IMR-90 (cell line): ENCODE data around the gene C10orf105. TPM values are rescaled to one million over a fixed set of nuclear protein-coding genes. Genes with fewer than 3 reads are reported as not detected.

ENCODE experiments used
- ATAC-seq: fragments of 200-7000 bp; cut with Tn5 transposase; 2 replicates; pipeline ENCODE4 v1.9.1; 2020; ENCODE audit warnings: low read depth, mild to moderate bottlenecking, moderate library complexity
- BruUV-seq: library from RNA; stranded (reverse); fragments of 400-500 nt; replicated peaks from 2 replicates; lab custom pipeline; 2021; lab: Mats Ljungman, UMichigan
- CTCF ChIA-PET: fragments of 300-600 bp; formaldehyde crosslinking; extraction: SDS; loops from one replicate; lab custom pipeline; 2021; ENCODE audit warnings: antibody characterized with exemption; lab: Yijun Ruan, JAX
- POLR2A ChIA-PET: fragments of 300-600 bp; sonication (Branson Sonifier 250); formaldehyde crosslinking; loops from one replicate; lab custom pipeline; 2022; ENCODE audit warnings: antibody characterized with exemption; ENCODE audit not compliant: unreplicated experiment; lab: Charles Lee
- DNase-seq: peaks from one replicate; pipeline ENCODE4 v3.0.0; 2013
- H2AFZ ChIP-seq: replicated peaks from 2 replicates; pipeline ENCODE3; 2013; ENCODE audit warnings: low read length, mild to moderate bottlenecking; ENCODE audit not compliant: poor library complexity
- H2AK5ac ChIP-seq: 2 replicates; pipeline ENCODE4 v1.6.1; 2013; ENCODE audit warnings: low read depth, low read length, inconsistent platforms
- H2AK9ac ChIP-seq: replicated peaks from 2 replicates; pipeline ENCODE3; 2013; ENCODE audit warnings: mild to moderate bottlenecking, low read depth, low read length, moderate library complexity; ENCODE audit not compliant: poor library complexity
- H2BK120ac ChIP-seq: 2 replicates; pipeline ENCODE4 v1.6.1; 2013; ENCODE audit warnings: low read depth, low read length, inconsistent platforms
- H2BK15ac ChIP-seq: 3 replicates; pipeline ENCODE4 v1.6.1; 2013; ENCODE audit warnings: low read depth, low read length, inconsistent platforms
- H2BK20ac ChIP-seq: 2 replicates; pipeline ENCODE4 v1.6.1; 2013; ENCODE audit warnings: low read depth, mild to moderate bottlenecking, inconsistent platforms, low read length, moderate library complexity
- H2BK5ac ChIP-seq: 2 replicates; pipeline ENCODE4 v1.6.1; 2013; ENCODE audit warnings: mild to moderate bottlenecking, low read depth, low read length, inconsistent platforms; ENCODE audit not compliant: poor library complexity, severe bottlenecking
- H3K14ac ChIP-seq: replicated peaks from 2 replicates; pipeline ENCODE4 v1.6.1; 2013; ENCODE audit warnings: low read depth, low read length, inconsistent platforms
- H3K18ac ChIP-seq: 2 replicates; pipeline ENCODE4 v1.6.1; 2013; ENCODE audit warnings: low read depth, low read length, control low read depth
- H3K23ac ChIP-seq: 2 replicates; pipeline ENCODE4 v1.6.1; 2013; ENCODE audit warnings: low read depth, low read length, inconsistent platforms
- H3K27ac ChIP-seq: 2 replicates; pipeline ENCODE4 v1.5.1; 2013; ENCODE audit warnings: mild to moderate bottlenecking, control low read depth, low read length; ENCODE audit not compliant: insufficient read depth
- H3K27me3 ChIP-seq: 2 replicates; pipeline ENCODE4 v1.6.1; 2013; ENCODE audit warnings: low read length; ENCODE audit not compliant: control insufficient read depth, insufficient read depth
- H3K36me3 ChIP-seq: 2 replicates; pipeline ENCODE4 v1.6.1; 2013; ENCODE audit warnings: low read length, mixed read lengths; ENCODE audit not compliant: control insufficient read depth, insufficient read depth
- H3K4ac ChIP-seq: 2 replicates; pipeline ENCODE4 v1.6.1; 2013; ENCODE audit warnings: low read depth, low read length, inconsistent platforms
- H3K4me1 ChIP-seq: 2 replicates; pipeline ENCODE4 v1.6.1; 2013; ENCODE audit warnings: low read length, mixed read lengths; ENCODE audit not compliant: control insufficient read depth, insufficient read depth
- H3K4me2 ChIP-seq: 2 replicates; pipeline ENCODE4 v1.6.1; 2013; ENCODE audit warnings: low read depth, mild to moderate bottlenecking, control low read depth, low read length, moderate library complexity
- H3K4me3 ChIP-seq: 2 replicates; pipeline ENCODE4 v1.5.1; 2013; ENCODE audit warnings: low read depth, mild to moderate bottlenecking, control low read depth, low read length, moderate library complexity; ENCODE audit not compliant: insufficient read depth
- H3K56ac ChIP-seq: 2 replicates; pipeline ENCODE4 v1.6.1; 2013; ENCODE audit warnings: low read length, inconsistent platforms; ENCODE audit not compliant: insufficient read depth; ENCODE audit errors: extremely low read depth
- H3K79me1 ChIP-seq, 2 experiments: 2 replicates each; pipeline ENCODE4 v1.6.1; 2013; ENCODE audit warnings: low read length in 2 of 2, inconsistent platforms in 1 of 2, low read depth in 1 of 2
- H3K9ac ChIP-seq: 2 replicates; pipeline ENCODE4 v1.6.1; 2013; ENCODE audit warnings: low read depth, low read length, control low read depth
- H3K9me1 ChIP-seq: 2 replicates; pipeline ENCODE4 v1.6.1; 2013; ENCODE audit warnings: low read length, inconsistent platforms; ENCODE audit not compliant: insufficient read depth
- H3K9me3 ChIP-seq: 2 replicates; pipeline ENCODE4 v1.6.1; 2013; ENCODE audit warnings: low read length; ENCODE audit not compliant: control insufficient read depth, insufficient read depth
- H4K20me1 ChIP-seq: 2 replicates; pipeline ENCODE4 v1.6.1; 2013; ENCODE audit warnings: low read length, inconsistent platforms; ENCODE audit not compliant: insufficient read depth
- H4K5ac ChIP-seq: 2 replicates; pipeline ENCODE4 v1.6.1; 2013; ENCODE audit warnings: mild to moderate bottlenecking, low read depth, low read length, control low read depth
- H4K8ac ChIP-seq, 2 experiments: 2 replicates each; pipeline ENCODE4 v1.6.1; 2013; ENCODE audit warnings: low read depth in 2 of 2, low read length in 2 of 2, control low read depth in 1 of 2, inconsistent platforms in 1 of 2
- H4K91ac ChIP-seq: 2 replicates; pipeline ENCODE4 v1.6.1; 2013; ENCODE audit warnings: low read depth, low read length, inconsistent platforms; ENCODE audit not compliant: insufficient read depth
- BHLHE40 ChIP-seq: fragments of 150-350 bp; IDR thresholded peaks from 2 replicates; pipeline ENCODE4 v1.6.1; 2016; ENCODE audit warnings: mild to moderate bottlenecking, low read depth, low read length
- CEBPB ChIP-seq: IDR thresholded peaks from 2 replicates; pipeline ENCODE4 v1.6.1; 2012; ENCODE audit warnings: low read depth, low read length, improper control_type of control experiment
- CHD1 ChIP-seq: IDR thresholded peaks from 2 replicates; pipeline ENCODE4 v1.6.1; 2012; ENCODE audit warnings: low read depth, low read length, improper control_type of control experiment
- ELK1 ChIP-seq: fragments of 150-350 bp; IDR thresholded peaks from 2 replicates; pipeline ENCODE4 v1.6.1; 2016; ENCODE audit warnings: low read depth, mild to moderate bottlenecking, low read length, moderate library complexity, borderline replicate concordance
- FOS ChIP-seq: fragments of 150-350 bp; IDR thresholded peaks from 2 replicates; pipeline ENCODE4 v1.6.1; 2016; ENCODE audit warnings: low read depth, low read length
- MAFK ChIP-seq: IDR thresholded peaks from 2 replicates; pipeline ENCODE4 v1.6.1; 2012; ENCODE audit warnings: low read depth, low read length, improper control_type of control experiment
- MAZ ChIP-seq: IDR thresholded peaks from 2 replicates; pipeline ENCODE4 v1.6.1; 2012; ENCODE audit warnings: low read depth, mild to moderate bottlenecking, low read length, improper control_type of control experiment, moderate library complexity, borderline replicate concordance
- MXI1 ChIP-seq: IDR thresholded peaks from 2 replicates; pipeline ENCODE4 v1.6.1; 2012; ENCODE audit warnings: low read depth, mild to moderate bottlenecking, low read length, moderate library complexity, borderline replicate concordance
- NFE2L2 ChIP-seq: fragments of 150-350 bp; IDR thresholded peaks from 2 replicates; pipeline ENCODE4 v1.6.1; 2016; ENCODE audit warnings: low read depth, mild to moderate bottlenecking, low read length
- POLR2A ChIP-seq: IDR thresholded peaks from 2 replicates; pipeline ENCODE4 v1.6.1; 2012; ENCODE audit warnings: mild to moderate bottlenecking, low read depth, low read length
- RAD21 ChIP-seq: IDR thresholded peaks from 2 replicates; pipeline ENCODE4 v1.6.1; 2012; ENCODE audit warnings: low read length, improper control_type of control experiment
- RCOR1 ChIP-seq: IDR thresholded peaks from 2 replicates; pipeline ENCODE4 v1.6.1; 2012; ENCODE audit warnings: mild to moderate bottlenecking, low read length, improper control_type of control experiment; ENCODE audit not compliant: insufficient replicate concordance
- RFX5 ChIP-seq: IDR thresholded peaks from 2 replicates; pipeline ENCODE4 v1.8.0; 2012; ENCODE audit warnings: low read depth, mild to moderate bottlenecking, low read length, moderate library complexity
- SMC3 ChIP-seq: fragments of 150-350 bp; IDR thresholded peaks from 2 replicates; pipeline ENCODE4 v1.6.1; 2016; ENCODE audit warnings: low read depth, mild to moderate bottlenecking, antibody characterized with exemption, low read length, moderate library complexity
- USF2 ChIP-seq: fragments of 150-350 bp; IDR thresholded peaks from 2 replicates; pipeline ENCODE4 v1.6.1; 2017; ENCODE audit warnings: mild to moderate bottlenecking, antibody characterized with exemption, low read length, low read depth
- WGBS, 2 experiments: methylation state at CpG; one replicate each; pipeline versions ENCODE4 v1.1.5 to v1.1.7; 2013; ENCODE audit warnings: missing lambda C conversion rate in 2 of 2; ENCODE audit not compliant: insufficient read length in 1 of 2; ENCODE audit errors: extremely low coverage in 2 of 2; 5-methylcytosine and 5-hydroxymethylcytosine counted together
- dilution Hi-C: fragments of 300-500 bp; cut with HindIII; formaldehyde crosslinking; loops from one replicate; pipeline ENCODE4 v1.14.3; 2018; ENCODE audit warnings: low sequenced_read_pairs; ENCODE audit not compliant: unreplicated experiment
- in situ Hi-C: fragments of 300-500 bp; cut with MboI; formaldehyde crosslinking; loops from 3 replicates; pipeline ENCODE4 v1.14.3; 2019; ENCODE audit warnings: low sequenced_read_pairs, inconsistent platforms, mixed read lengths
- intact Hi-C: fragments of 100-400 bp; cut with micrococcal nuclease; formaldehyde crosslinking; loops from 2 replicates; pipeline ENCODE4 v1.10.0; 2022
- polyA plus RNA-seq, 3 experiments: library from polyadenylated mRNA; depleted of rRNA; stranded (reverse); fragments of >200 nt; gene quantifications; 2 replicates each; pipeline ENCODE4 v1.2.3, GENCODE V29; 2012; ENCODE audit warnings: low replicate concordance in 1 of 3
- total RNA-seq: library from RNA; depleted of rRNA; stranded (reverse); fragments of >200 nt; gene quantifications from 2 replicates; pipeline ENCODE4 v1.2.3, GENCODE V29; 2012
- TF ChIP-seq, protein P1 (sequence below): conservative IDR thresholded peaks from 2 replicates; pipeline ENCODE4 v1.5.1; 2012; ENCODE audit warnings: mild to moderate bottlenecking, low read depth, low read length, improper control_type of control experiment

C10orf105 gene
- total and polyA plus RNA-seq, 2 of the 4 experiments (the other 2 are of a cell fraction): under 0.01 TPM; not detected in 1

GRCh38 chr10:71698737-71699136 is 20.8 kb downstream of the C10orf105 start:
- CTCF ChIA-PET: interaction anchor here (0.8 to 1.5 kb wide), 2 partner anchors 9 to 385 kb away, joined by 3 read pairs; no protein-coding TSS in a partner anchor
- Histone ChIP-seq H3K23ac (no peak overlapping the region), H2BK5ac (no peak overlapping the region), H3K9me3 (no peaks in the 10 kb centered on the region), H3K27ac (no peak overlapping the region), H2BK120ac (no peak overlapping the region), H4K91ac (no peak overlapping the region), H3K27me3 (peaks cover 52% of the 10 kb centered on the region), H3K56ac (no peak overlapping the region), H2BK15ac (no peak overlapping the region), H2AK9ac (no peak overlapping the region), H3K36me3 (no peaks in the 10 kb centered on the region), H3K4me3 (no peak overlapping the region), H3K9me1 (no peaks in the 10 kb centered on the region), H3K4me2 (no peak overlapping the region), H4K5ac (no peak overlapping the region), H3K4me1 (no peaks in the 10 kb centered on the region), H3K79me1 (no peaks in the 10 kb centered on the region), H2AFZ (no peak overlapping the region), H2BK20ac (no peak overlapping the region), H3K14ac (no peak overlapping the region), H4K8ac (no peak overlapping the region), H3K9ac (no peak overlapping the region), H2AK5ac (no peak overlapping the region), H4K20me1 (no peaks in the 10 kb centered on the region), H3K4ac (no peak overlapping the region), H3K18ac (no peak overlapping the region)
- in situ Hi-C loops: no loop called here
- POLR2A ChIA-PET: no interaction called here
- no TSS peak for BruUV-seq
- intact Hi-C loops: loop anchor here (5.0 kb wide), 2 partner anchors 74 to 114 kb away; partner anchors contain the start of gene VSIR
- no peak for DNase-seq
- TF ChIP-seq ELK1 (no peak), POLR2A (no peak), SMC3 (no peak), RAD21 (no peak), MAZ (no peak), BHLHE40 (no peak), CHD1 (no peak), MAFK (no peak), NFE2L2 (no peak), USF2 (no peak), MXI1 (no peak), RFX5 (no peak), CEBPB (no peak), FOS (no peak), RCOR1 (no peak)
- TF ChIP-seq, protein P1, sequence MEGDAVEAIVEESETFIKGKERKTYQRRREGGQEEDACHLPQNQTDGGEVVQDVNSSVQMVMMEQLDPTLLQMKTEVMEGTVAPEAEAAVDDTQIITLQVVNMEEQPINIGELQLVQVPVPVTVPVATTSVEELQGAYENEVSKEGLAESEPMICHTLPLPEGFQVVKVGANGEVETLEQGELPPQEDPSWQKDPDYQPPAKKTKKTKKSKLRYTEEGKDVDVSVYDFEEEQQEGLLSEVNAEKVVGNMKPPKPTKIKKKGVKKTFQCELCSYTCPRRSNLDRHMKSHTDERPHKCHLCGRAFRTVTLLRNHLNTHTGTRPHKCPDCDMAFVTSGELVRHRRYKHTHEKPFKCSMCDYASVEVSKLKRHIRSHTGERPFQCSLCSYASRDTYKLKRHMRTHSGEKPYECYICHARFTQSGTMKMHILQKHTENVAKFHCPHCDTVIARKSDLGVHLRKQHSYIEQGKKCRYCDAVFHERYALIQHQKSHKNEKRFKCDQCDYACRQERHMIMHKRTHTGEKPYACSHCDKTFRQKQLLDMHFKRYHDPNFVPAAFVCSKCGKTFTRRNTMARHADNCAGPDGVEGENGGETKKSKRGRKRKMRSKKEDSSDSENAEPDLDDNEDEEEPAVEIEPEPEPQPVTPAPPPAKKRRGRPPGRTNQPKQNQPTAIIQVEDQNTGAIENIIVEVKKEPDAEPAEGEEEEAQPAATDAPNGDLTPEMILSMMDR: no peak
- ATAC-seq: no peak
- dilution Hi-C loops: no loop called here
- WGBS, 2 experiments: no CpG with 5 or more reads among the region's 5 CpGs
